ENCODE data around the gene TCF7L2. TPM values are rescaled to one million over a fixed set of nuclear protein-coding genes. Genes with fewer than 3 reads are reported as not detected.

Gene TCF7L2
- total and polyA plus RNA-seq, 2 donors = 1.4 to 11.1 TPM

DNA sequence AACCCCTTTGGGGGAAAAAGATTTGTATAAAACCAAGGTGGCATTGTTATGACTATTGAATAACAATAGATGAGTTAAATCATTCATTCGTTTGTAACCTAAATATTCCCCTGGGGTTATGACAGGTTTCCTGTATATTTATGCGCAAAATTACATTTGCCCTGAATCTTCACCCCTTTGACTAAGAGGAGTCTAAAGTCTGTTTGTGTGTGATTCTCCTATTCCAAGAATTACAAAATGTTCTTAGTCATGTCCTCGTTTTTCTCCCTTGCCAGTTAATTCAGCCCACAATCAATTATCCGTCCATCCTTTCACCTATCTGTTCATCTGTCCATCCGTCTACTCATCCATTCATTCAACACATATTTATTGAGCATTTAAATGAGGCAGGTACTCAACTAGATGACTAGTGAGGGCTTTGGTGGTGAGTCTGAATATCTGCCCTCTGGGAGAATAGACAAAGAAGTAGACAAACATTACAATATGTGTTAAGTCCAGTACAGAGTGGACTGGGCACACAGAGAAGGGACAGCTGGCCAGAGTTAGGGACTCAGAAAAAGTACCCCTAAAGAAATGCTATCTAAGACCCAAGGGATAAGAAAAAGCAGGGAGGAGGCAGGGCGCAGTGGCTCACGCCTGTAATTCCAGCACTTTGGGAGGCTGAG is 35.6 kb upstream of the TCF7L2 start:
- no peak overlapping the region for H3K27ac ChIP-seq (ENCODE audit: low read depth in 1 of 2, low read length in 1 of 2)
- H3K36me3 ChIP-seq (ENCODE audit: control insufficient read depth in 2 of 2, insufficient read depth in 2 of 2, low read length in 1 of 2) = no peaks in the 10 kb centered on the region
- no peaks in the 10 kb centered on the region for H3K27me3 ChIP-seq (ENCODE audit: control insufficient read depth in 2 of 2, insufficient read depth in 1 of 2, low read length in 1 of 2)
- WGBS = 88% methylated on average over 7 of the region's 7 CpGs
- no peak for DNase-seq (ENCODE audit: low read depth in 6 of 9, low spot score in 9 of 9)
- H3K4me1 ChIP-seq (ENCODE audit: control insufficient read depth in 2 of 2, insufficient read depth in 2 of 2, low read length in 2 of 2) = no peaks in the 10 kb centered on the region
- no peak overlapping the region for H3K4me3 ChIP-seq (ENCODE audit: low read length in 2 of 2)
- H3K9me3 ChIP-seq (ENCODE audit: control insufficient read depth in 2 of 2, insufficient read depth in 1 of 2, low read length in 1 of 2) = no peaks in the 10 kb centered on the region

DNA sequence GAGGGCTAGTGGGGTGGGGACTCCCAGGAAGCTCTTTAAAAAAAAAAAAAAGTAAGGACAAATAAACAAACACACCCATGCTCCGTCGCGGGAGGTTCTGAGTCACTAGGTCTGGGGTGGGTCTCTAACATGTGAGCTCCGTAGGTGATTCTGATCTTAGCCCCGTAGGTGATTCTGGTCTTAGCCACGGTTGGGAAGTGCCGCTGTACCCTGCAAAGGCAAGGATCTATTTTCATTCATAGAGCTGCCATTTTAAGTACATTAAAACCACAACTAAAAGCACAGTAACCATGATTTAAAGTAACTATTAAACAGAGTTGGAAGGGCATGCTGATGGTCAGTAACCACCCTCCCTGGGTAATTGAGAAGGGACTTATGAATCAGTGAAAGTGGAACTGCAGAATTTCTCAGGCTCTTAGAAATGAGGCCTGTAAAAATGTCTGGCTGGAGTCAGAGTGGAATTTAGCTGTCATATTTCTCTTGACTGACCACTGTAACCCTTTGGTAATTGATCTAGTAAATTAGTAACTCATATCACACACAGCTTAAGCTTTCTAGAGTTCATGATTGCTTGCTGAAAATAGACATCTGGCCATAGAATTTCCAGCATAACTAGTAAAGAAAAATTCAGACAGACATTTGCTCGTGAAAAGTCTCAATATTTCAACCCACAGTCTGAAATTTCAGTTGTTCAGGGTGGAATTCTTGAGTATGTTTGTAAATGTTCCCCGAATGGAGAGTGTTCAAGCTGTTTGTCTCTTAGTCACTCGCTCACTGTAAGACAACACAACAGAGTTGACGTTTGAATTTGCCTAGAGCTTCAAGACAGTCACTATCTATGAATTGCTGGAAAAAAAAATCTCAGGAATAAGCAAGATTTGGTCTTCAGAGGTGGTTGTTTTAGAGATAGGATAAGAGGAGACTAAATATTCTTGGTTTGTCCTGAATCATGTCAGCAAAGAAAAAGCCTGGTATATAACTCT is 34.2 kb upstream of the TCF7L2 start:
- 96% methylated on average over 11 of the region's 11 CpGs for WGBS
- Histone ChIP-seq H3K9me3 (ENCODE audit: control insufficient read depth in 2 of 2, insufficient read depth in 1 of 2, low read length in 1 of 2) (no peaks in the 10 kb centered on the region), H3K27ac (ENCODE audit: low read depth in 1 of 2, low read length in 1 of 2) (no peak overlapping the region), H3K4me1 (ENCODE audit: control insufficient read depth in 2 of 2, insufficient read depth in 2 of 2, low read length in 2 of 2) (no peaks in the 10 kb centered on the region), H3K27me3 (ENCODE audit: control insufficient read depth in 2 of 2, insufficient read depth in 1 of 2, low read length in 1 of 2) (no peaks in the 10 kb centered on the region), H3K36me3 (ENCODE audit: control insufficient read depth in 2 of 2, insufficient read depth in 2 of 2, low read length in 1 of 2) (no peaks in the 10 kb centered on the region), H3K4me3 (ENCODE audit: low read length in 2 of 2) (no peak overlapping the region)
- DNase-seq (ENCODE audit: low read depth in 6 of 9, low spot score in 9 of 9) = no peak

DNA sequence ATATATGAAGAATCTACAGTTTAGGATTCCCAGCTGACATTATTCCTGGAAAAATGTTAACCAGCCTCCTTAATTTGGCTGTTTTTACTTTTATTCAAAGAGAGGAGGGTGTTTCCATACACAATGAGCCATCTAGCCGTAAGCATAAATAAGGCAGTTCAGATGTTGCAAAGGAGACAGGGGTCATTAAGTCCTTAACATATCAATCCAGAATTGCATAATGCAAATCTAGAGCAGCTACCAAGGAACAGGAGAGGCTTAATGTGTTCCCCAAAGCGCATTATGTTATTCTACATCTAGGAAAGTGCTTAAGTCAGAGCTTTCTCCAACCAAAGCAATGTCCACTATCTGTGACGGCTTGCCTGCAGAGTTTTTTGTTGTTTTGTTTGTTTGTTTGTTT is 32.4 kb upstream of the TCF7L2 start:
- no peaks in the 10 kb centered on the region for H3K27me3 ChIP-seq (ENCODE audit: control insufficient read depth in 2 of 2, insufficient read depth in 1 of 2, low read length in 1 of 2)
- no peak overlapping the region for H3K27ac ChIP-seq (ENCODE audit: low read depth in 1 of 2, low read length in 1 of 2)
- 98% methylated on average over 3 of the region's 3 CpGs for WGBS
- H3K4me1 ChIP-seq (ENCODE audit: control insufficient read depth in 2 of 2, insufficient read depth in 2 of 2, low read length in 2 of 2) = no peaks in the 10 kb centered on the region
- no peak for DNase-seq (ENCODE audit: low read depth in 6 of 9, low spot score in 9 of 9)
- H3K9me3 ChIP-seq (ENCODE audit: control insufficient read depth in 2 of 2, insufficient read depth in 1 of 2, low read length in 1 of 2) = no peaks in the 10 kb centered on the region
- H3K4me3 ChIP-seq (ENCODE audit: low read length in 2 of 2) = no peak overlapping the region
- no peaks in the 10 kb centered on the region for H3K36me3 ChIP-seq (ENCODE audit: control insufficient read depth in 2 of 2, insufficient read depth in 2 of 2, low read length in 1 of 2)

DNA sequence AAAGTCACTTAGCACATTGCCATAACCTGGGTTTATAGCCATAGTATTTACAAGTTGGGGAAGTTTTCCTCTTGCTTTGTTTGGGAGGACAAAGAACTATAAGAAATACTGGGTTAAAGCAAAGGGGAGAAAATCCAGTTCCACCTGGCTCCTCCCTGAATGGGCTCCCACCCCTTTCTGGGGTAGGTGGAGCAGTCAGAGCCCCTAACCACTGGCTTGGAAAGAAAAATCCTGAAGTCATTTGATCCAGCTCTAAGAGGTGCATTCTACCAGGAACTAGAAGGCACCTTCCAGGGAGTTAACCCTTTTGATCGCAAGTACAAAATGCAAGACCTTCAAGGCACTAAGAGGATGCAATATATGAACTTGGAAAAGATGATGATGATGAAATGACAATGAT is 31.3 kb upstream of the TCF7L2 start:
- Histone ChIP-seq H3K27me3 (ENCODE audit: control insufficient read depth in 2 of 2, insufficient read depth in 1 of 2, low read length in 1 of 2) (no peaks in the 10 kb centered on the region), H3K4me3 (ENCODE audit: low read length in 2 of 2) (no peak overlapping the region), H3K36me3 (ENCODE audit: control insufficient read depth in 2 of 2, insufficient read depth in 2 of 2, low read length in 1 of 2) (no peaks in the 10 kb centered on the region), H3K27ac (ENCODE audit: low read depth in 1 of 2, low read length in 1 of 2) (no peak overlapping the region), H3K4me1 (ENCODE audit: control insufficient read depth in 2 of 2, insufficient read depth in 2 of 2, low read length in 2 of 2) (no peaks in the 10 kb centered on the region), H3K9me3 (ENCODE audit: control insufficient read depth in 2 of 2, insufficient read depth in 1 of 2, low read length in 1 of 2) (no peaks in the 10 kb centered on the region)
- WGBS = 46% methylated on average over 1 of the region's 1 CpG
- DNase-seq (ENCODE audit: low read depth in 6 of 9, low spot score in 9 of 9) = no peak

DNA sequence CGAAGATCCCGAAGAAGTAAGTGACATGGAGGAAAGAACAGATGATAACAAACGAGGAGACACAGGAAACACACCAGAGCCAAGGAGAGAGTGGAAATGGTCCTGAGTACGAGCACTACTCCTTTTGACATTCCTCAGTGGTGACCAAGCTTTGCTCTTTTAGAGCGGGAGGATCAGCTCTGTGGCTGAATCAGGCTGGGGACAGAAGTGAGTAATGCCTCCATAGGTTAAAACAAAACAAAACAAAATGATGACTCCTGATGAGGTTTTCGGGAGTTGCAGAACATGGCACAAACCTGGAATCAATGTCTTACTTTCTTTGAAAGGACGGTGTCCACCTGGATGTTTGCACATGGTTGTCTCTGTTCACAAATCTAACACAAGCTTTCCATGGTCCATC is 30.3 kb upstream of the TCF7L2 start:
- 97% methylated on average over 7 of the region's 7 CpGs for WGBS

DNA sequence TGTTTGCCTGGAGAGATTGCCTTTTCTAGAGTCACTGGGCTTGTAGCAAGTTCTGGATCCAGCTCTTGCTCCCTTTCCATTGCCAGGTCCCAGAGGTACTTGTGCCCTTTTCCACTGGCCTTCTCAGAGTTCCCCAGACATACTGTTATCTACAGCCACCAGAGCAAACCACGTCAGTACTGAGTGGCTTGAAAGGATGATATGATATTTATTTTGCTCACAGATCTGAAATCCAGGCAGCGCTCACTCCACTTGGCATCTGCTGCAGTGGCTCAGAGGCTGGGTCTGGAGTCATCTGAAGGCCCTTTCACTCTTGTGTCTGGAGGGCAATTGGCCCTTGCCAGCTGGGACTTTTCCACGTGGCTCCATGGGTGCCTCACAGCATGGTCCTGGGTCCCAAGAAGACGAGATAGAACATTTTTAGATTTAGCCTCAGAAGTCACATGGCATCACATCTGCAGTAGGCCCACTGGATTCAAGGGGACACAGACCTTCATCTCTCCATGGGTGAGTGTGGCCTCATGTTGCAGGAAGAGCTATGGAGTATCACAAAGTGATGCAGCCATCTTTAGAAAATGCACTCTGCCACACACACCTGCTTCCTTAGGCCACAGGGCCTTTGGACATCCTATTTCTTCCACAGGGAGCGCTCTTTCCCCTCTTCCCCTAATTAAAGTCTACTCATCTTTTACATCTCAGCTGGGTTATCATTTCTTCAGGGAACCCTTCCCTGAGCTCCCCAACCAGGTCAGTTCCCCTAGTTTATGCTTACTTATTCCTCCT is 22.9 kb upstream of the TCF7L2 start:
- H3K27me3 ChIP-seq (ENCODE audit: control insufficient read depth in 2 of 2, insufficient read depth in 1 of 2, low read length in 1 of 2) = no peaks in the 10 kb centered on the region
- no peaks in the 10 kb centered on the region for H3K9me3 ChIP-seq (ENCODE audit: control insufficient read depth in 2 of 2, insufficient read depth in 1 of 2, low read length in 1 of 2)
- no peak overlapping the region for H3K4me3 ChIP-seq (ENCODE audit: low read length in 2 of 2)
- no peaks in the 10 kb centered on the region for H3K36me3 ChIP-seq (ENCODE audit: control insufficient read depth in 2 of 2, insufficient read depth in 2 of 2, low read length in 1 of 2)
- no peaks in the 10 kb centered on the region for H3K4me1 ChIP-seq (ENCODE audit: control insufficient read depth in 2 of 2, insufficient read depth in 2 of 2, low read length in 2 of 2)
- 95% methylated on average over 5 of the region's 5 CpGs for WGBS
- H3K27ac ChIP-seq (ENCODE audit: low read depth in 1 of 2, low read length in 1 of 2) = no peak overlapping the region
- DNase-seq (ENCODE audit: low read depth in 6 of 9, low spot score in 9 of 9) = no peak

More for the DNA sequence above, 30.3 kb upstream of the TCF7L2 start:
- Histone ChIP-seq H3K36me3 (ENCODE audit: control insufficient read depth in 2 of 2, insufficient read depth in 2 of 2, low read length in 1 of 2) (no peaks in the 10 kb centered on the region), H3K4me1 (ENCODE audit: control insufficient read depth in 2 of 2, insufficient read depth in 2 of 2, low read length in 2 of 2) (no peaks in the 10 kb centered on the region), H3K9me3 (ENCODE audit: control insufficient read depth in 2 of 2, insufficient read depth in 1 of 2, low read length in 1 of 2) (no peaks in the 10 kb centered on the region), H3K27ac (ENCODE audit: low read depth in 1 of 2, low read length in 1 of 2) (no peak overlapping the region), H3K27me3 (ENCODE audit: control insufficient read depth in 2 of 2, insufficient read depth in 1 of 2, low read length in 1 of 2) (no peaks in the 10 kb centered on the region), H3K4me3 (ENCODE audit: low read length in 2 of 2) (no peak overlapping the region)
- DNase-seq (ENCODE audit: low read depth in 6 of 9, low spot score in 9 of 9) = no peak

DNA sequence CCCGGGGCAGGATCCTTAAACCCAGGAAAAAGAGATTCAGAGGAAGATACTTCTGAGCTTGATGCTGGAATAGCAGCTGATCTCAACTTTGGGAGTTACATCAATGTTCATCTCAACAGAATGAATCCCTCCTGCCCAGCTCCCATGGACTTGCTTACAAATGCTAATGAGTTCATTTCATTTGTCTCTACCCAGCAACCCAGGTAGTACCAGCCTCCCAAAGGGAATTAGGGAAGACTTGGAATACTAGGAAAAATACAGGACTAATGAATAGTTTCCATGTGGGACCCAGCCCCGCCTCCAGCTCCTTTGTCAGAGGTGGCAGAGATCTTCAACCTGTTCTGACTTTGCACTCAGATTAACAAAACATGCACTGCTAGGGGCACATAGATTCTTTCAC is 22.1 kb upstream of the TCF7L2 start:
- no peak overlapping the region for H3K4me3 ChIP-seq (ENCODE audit: low read length in 2 of 2)
- no peak for DNase-seq (ENCODE audit: low read depth in 6 of 9, low spot score in 9 of 9)
- H3K27me3 ChIP-seq (ENCODE audit: control insufficient read depth in 2 of 2, insufficient read depth in 1 of 2, low read length in 1 of 2) = no peaks in the 10 kb centered on the region
- H3K9me3 ChIP-seq (ENCODE audit: control insufficient read depth in 2 of 2, insufficient read depth in 1 of 2, low read length in 1 of 2) = no peaks in the 10 kb centered on the region
- H3K4me1 ChIP-seq (ENCODE audit: control insufficient read depth in 2 of 2, insufficient read depth in 2 of 2, low read length in 2 of 2) = no peaks in the 10 kb centered on the region
- no peak overlapping the region for H3K27ac ChIP-seq (ENCODE audit: low read depth in 1 of 2, low read length in 1 of 2)
- H3K36me3 ChIP-seq (ENCODE audit: control insufficient read depth in 2 of 2, insufficient read depth in 2 of 2, low read length in 1 of 2) = no peaks in the 10 kb centered on the region
- WGBS = 92% methylated on average over 2 of the region's 2 CpGs

DNA sequence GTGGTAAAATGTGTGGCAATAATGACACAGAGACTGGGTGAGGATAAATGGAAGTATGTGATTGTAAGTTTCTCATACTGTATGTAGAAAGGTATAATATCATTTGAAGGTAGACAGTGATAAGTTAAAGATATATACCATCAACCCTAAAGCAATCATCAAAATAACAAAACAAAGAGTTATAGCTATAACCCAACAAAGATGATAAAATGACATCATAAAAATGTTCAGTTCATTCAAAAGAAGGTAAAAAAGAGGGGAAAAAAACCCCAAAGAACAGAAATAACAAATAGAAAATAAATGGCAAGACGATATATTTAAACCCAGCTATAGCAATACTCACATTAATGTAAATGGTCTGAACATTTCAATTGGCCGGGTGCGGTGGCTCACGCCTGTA is 17.4 kb upstream of the TCF7L2 start:
- no peaks in the 10 kb centered on the region for H3K36me3 ChIP-seq (ENCODE audit: control insufficient read depth in 2 of 2, insufficient read depth in 2 of 2, low read length in 1 of 2)
- DNase-seq (ENCODE audit: low read depth in 6 of 9, low spot score in 9 of 9) = no peak
- H3K27ac ChIP-seq (ENCODE audit: low read depth in 1 of 2, low read length in 1 of 2) = no peak overlapping the region
- H3K9me3 ChIP-seq (ENCODE audit: control insufficient read depth in 2 of 2, insufficient read depth in 1 of 2, low read length in 1 of 2) = no peaks in the 10 kb centered on the region
- no peak overlapping the region for H3K4me3 ChIP-seq (ENCODE audit: low read length in 2 of 2)
- H3K4me1 ChIP-seq (ENCODE audit: control insufficient read depth in 2 of 2, insufficient read depth in 2 of 2, low read length in 2 of 2) = no peaks in the 10 kb centered on the region
- no peaks in the 10 kb centered on the region for H3K27me3 ChIP-seq (ENCODE audit: control insufficient read depth in 2 of 2, insufficient read depth in 1 of 2, low read length in 1 of 2)
- 98% methylated on average over 4 of the region's 4 CpGs for WGBS

DNA sequence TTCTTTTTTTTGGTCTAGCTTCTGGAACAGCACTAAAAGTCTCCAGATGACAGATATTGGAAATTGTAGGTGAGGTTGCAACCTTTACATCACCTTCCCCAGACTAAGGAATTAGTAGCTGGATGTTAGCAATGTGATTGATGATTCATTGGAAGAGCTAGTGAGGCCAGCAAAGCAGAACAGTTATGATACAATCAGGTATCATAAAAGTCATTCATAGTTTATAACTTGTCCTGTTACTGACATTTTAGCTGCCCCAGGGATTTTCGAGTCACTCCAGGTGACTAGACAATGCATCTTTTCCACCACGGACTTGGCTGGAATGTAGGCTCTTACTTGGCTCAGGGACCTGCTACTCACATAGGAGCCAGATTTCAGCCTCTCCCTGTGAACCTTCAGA is 15.9 kb upstream of the TCF7L2 start:
- 94% methylated on average over 2 of the region's 2 CpGs for WGBS
- H3K4me1 ChIP-seq (ENCODE audit: control insufficient read depth in 2 of 2, insufficient read depth in 2 of 2, low read length in 2 of 2) = no peaks in the 10 kb centered on the region
- H3K36me3 ChIP-seq (ENCODE audit: control insufficient read depth in 2 of 2, insufficient read depth in 2 of 2, low read length in 1 of 2) = no peaks in the 10 kb centered on the region
- no peaks in the 10 kb centered on the region for H3K9me3 ChIP-seq (ENCODE audit: control insufficient read depth in 2 of 2, insufficient read depth in 1 of 2, low read length in 1 of 2)
- H3K27me3 ChIP-seq (ENCODE audit: control insufficient read depth in 2 of 2, insufficient read depth in 1 of 2, low read length in 1 of 2) = no peaks in the 10 kb centered on the region
- no peak overlapping the region for H3K27ac ChIP-seq (ENCODE audit: low read depth in 1 of 2, low read length in 1 of 2)
- no peak for DNase-seq (ENCODE audit: low read depth in 6 of 9, low spot score in 9 of 9)
- H3K4me3 ChIP-seq (ENCODE audit: low read length in 2 of 2) = no peak overlapping the region
